Sigmoid colon (tissue), 7 donors: Measurements from ENCODE around the gene DIPK1B. TPM values are rescaled to one million over a fixed set of nuclear protein-coding genes. Genes with fewer than 3 reads are reported as not detected.
"Not testable (repeated sequence)": the region's sequence is repeated elsewhere in the genome, so short reads cannot be mapped to it uniquely, and the experiment has no call there.

ENCODE experiments used
- DNase-seq: peaks from one replicate; pipeline ENCODE4 v3.0.0-alpha.2; 2019
- H3K27ac ChIP-seq, 4 donors: fragments of 200-600 bp; sonication (generic); one replicate each; pipeline ENCODE4 v1.5.1; 2016 to 2019; ENCODE audit warnings: mild to moderate bottlenecking in 1 of 4
- H3K27me3 ChIP-seq, 3 donors: fragments of 200-600 bp; sonication (generic); one replicate each; pipeline ENCODE4 v1.5.1; 2019; ENCODE audit warnings: mild to moderate bottlenecking in 1 of 3
- H3K36me3 ChIP-seq, 4 donors: fragments of 200-600 bp; sonication (generic); one replicate each; pipeline ENCODE4 v1.5.1; 2016 to 2019
- H3K4me1 ChIP-seq, 4 donors: fragments of 200-600 bp; sonication (generic); one replicate each; pipeline ENCODE4 v1.5.1; 2017 to 2019
- H3K4me3 ChIP-seq, 4 donors: fragments of 200-600 bp; sonication (generic); one replicate each; pipeline ENCODE4 v1.5.1; 2017 to 2019; ENCODE audit warnings: mild to moderate bottlenecking in 2 of 4, moderate library complexity in 1 of 4
- H3K9me3 ChIP-seq, 4 donors: fragments of 200-600 bp in 3 of 4; sonication (generic) in 3 of 4; one replicate each; pipeline versions ENCODE4 v1.5.1 to v1.6.1; 2013 to 2019
- CTCF ChIP-seq, 4 experiments: fragments of 450-650 bp in 3 of 4; fragments of 200-600 bp in 1 of 4; IDR thresholded peaks; one replicate each; pipeline ENCODE4 v1.5.1; 2016 to 2019; ENCODE audit warnings: antibody characterized with exemption in 4 of 4, mild to moderate bottlenecking in 3 of 4, moderate library complexity in 2 of 4
- EP300 ChIP-seq, 4 donors: sonication (generic); formaldehyde crosslinking; IDR thresholded peaks; one replicate each; pipeline ENCODE4 v1.6.1; 2017; ENCODE audit warnings: antibody characterized with exemption in 4 of 4
- POLR2A ChIP-seq, 2 donors: fragments of 450-650 bp; IDR thresholded peaks; one replicate each; pipeline ENCODE4 v1.6.1; 2016; ENCODE audit warnings: antibody characterized with exemption in 2 of 2, mild to moderate bottlenecking in 2 of 2, moderate library complexity in 2 of 2
- POLR2AphosphoS5 ChIP-seq, 4 donors: sonication (generic); formaldehyde crosslinking; IDR thresholded peaks; one replicate each; pipeline ENCODE4 v1.6.1; 2017; ENCODE audit warnings: antibody characterized with exemption in 4 of 4
- WGBS, 2 donors: extraction: QIAGEN DNeasy Blood & Tissue Kit; methylation state at CpG; one replicate each; pipeline ENCODE4 v1.1.7; 2013; 5-methylcytosine and 5-hydroxymethylcytosine counted together
- intact Hi-C: fragments of 100-400 bp; cut with DNase I; formaldehyde crosslinking; loops from one replicate; pipeline ENCODE4 v1.15.1; 2023
- polyA plus RNA-seq, 3 donors: library from polyadenylated mRNA; stranded (reverse); fragments of 200-250 nt; gene quantifications; one replicate each; pipeline ENCODE4 v1.2.3, GENCODE V29; 2013
- total RNA-seq, 4 donors: library from RNA; depleted of rRNA; stranded (reverse); fragments of >200 nt; gene quantifications; one replicate each; pipeline ENCODE4 v1.1.0, GENCODE V29; 2016
- donor health status: healthy with polysubstance abuse.
- donor health status: Bipolar disorder and iron deficiency.
- donor health status: healthy.

DIPK1B gene
- total and polyA plus RNA-seq, 7 donors = 0.23 to 18.3 (median 9.6) TPM

DNA sequence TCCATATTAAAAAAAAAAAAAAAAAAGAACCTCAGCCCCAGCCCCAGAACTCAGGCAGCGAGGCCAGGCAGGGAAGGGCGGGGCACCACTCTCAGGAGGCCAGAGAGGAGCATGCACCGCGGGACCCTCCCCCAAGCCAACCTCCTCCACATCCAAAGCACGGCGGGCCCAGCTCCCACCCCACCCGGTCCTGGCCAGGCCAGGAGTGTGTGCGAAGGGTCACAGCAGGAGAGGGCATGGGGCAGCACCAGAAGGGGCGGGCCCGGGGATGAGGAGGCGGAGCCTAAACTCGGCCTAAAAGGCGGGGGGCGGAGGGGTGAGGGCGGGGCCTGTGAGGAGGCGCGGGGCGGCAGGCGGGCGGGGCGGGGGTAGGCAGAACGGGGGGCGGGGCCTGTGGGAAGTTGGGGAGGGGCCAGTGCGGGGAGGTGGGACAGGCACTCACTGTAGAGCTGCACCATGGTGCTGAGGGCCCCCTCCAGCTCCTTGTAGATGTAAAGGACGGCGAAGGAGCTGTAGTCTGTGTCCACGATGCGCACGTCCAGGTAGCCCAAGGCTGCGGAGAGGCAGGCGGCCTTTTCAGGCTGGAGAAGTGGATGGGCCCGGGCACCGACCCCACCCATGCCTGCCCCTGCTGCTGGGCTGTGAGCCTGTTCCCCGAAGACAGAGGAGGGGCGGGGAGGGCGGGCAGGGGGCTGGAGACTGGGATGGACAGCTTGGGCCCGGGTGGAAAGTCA is 50.7 kb downstream of the DIPK1B start:
- Histone ChIP-seq H3K4me3 (no peak overlapping the region), H3K4me1 (peaks cover 0 to 7% (median 0%) of the 10 kb centered on the region in 4 donors), H3K27me3 (peaks cover 11 to 72% (median 35%) of the 10 kb centered on the region in 3 donors), H3K27ac (no peak overlapping the region), H3K36me3 (no peaks in the 10 kb centered on the region), H3K9me3 (no peaks in the 10 kb centered on the region)
- DNase-seq = peak; percentile 60
- no peak for TF ChIP-seq CTCF (IDR thresholded peaks at IDR 0.05)
- TF ChIP-seq POLR2AphosphoS5 (IDR thresholded peaks at IDR 0.05) = no peak
- TF ChIP-seq EP300 (IDR thresholded peaks at IDR 0.05) = no peak
- no peak for TF ChIP-seq POLR2A (IDR thresholded peaks at IDR 0.05)
- 15 to 23% methylated on average over 36 to 37 of the region's 37 CpGs for WGBS, 2 donors
- intact Hi-C loops = no loop called here

DNA sequence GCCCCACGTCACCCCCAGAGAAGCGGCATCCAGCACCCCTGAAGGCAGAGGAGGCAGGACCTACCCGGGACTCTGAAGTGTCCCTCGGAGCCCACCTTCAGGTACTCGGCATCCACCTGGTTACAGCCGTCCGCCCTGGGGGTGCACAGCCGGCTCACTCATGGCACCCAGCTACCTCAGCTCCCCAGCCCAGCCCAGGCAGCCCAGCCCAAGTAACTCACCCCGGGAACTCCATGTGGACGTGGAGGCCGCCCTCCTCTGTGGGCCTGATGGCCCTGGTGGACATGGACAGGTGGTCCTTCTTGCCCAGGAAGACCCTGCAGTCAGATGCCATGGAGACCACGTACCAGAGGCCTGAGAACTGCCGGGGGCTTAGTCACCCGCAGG is 51.3 kb downstream of the DIPK1B start:
- peak; percentile 45 for DNase-seq
- H3K4me1 ChIP-seq = peaks cover 0 to 7% (median 0%) of the 10 kb centered on the region in 4 donors
- intact Hi-C loops = no loop called here
- H3K9me3 ChIP-seq = no peaks in the 10 kb centered on the region
- no peaks in the 10 kb centered on the region for H3K36me3 ChIP-seq
- 79 to 88% methylated on average over 14 of the region's 14 CpGs for WGBS, 2 donors
- H3K27me3 ChIP-seq = peaks cover 11 to 74% (median 36%) of the 10 kb centered on the region in 3 donors
- H3K4me3 ChIP-seq = no peak overlapping the region
- H3K27ac ChIP-seq = no peak overlapping the region
- no peak for TF ChIP-seq CTCF (IDR thresholded peaks at IDR 0.05)
- TF ChIP-seq POLR2AphosphoS5 (IDR thresholded peaks at IDR 0.05) = no peak
- no peak for TF ChIP-seq EP300 (IDR thresholded peaks at IDR 0.05)
- no peak for TF ChIP-seq POLR2A (IDR thresholded peaks at IDR 0.05)

- no peak within 1 kb of the TSS for H3K27ac ChIP-seq
- intact Hi-C loops = no loop called here
- H3K4me1 ChIP-seq = peaks cover 0 to 7% (median 0%) of the 10 kb centered on the region in 4 donors
- 24 to 65% methylated on average over 14 of the region's 14 CpGs for WGBS, 2 donors
- no peaks in the 10 kb centered on the region for H3K9me3 ChIP-seq
- peak; percentile 53 for DNase-seq
- no peak within 1 kb of the TSS for H3K4me3 ChIP-seq
- H3K36me3 ChIP-seq = no peaks in the 10 kb centered on the region
- TF ChIP-seq POLR2AphosphoS5 (IDR thresholded peaks at IDR 0.05) (no peak), EP300 (IDR thresholded peaks at IDR 0.05) (no peak), CTCF (IDR thresholded peaks at IDR 0.05) (no peak), POLR2A (IDR thresholded peaks at IDR 0.05) (no peak)
- peaks cover 11 to 69% (median 36%) of the 10 kb centered on the region in 3 donors for H3K27me3 ChIP-seq
Measured at GRCh38 chr9:136764301-136764891, 52.0 kb downstream of the DIPK1B start, which contains the start of gene LCN15. Gene LCN15, minus strand, starts transcription at chr9:136764518. Its CDS starts 30 bp downstream, at chr9:136764488.

- TF ChIP-seq POLR2AphosphoS5 (IDR thresholded peaks at IDR 0.05) = no peak
- no peak for TF ChIP-seq EP300 (IDR thresholded peaks at IDR 0.05)
- TF ChIP-seq POLR2A (IDR thresholded peaks at IDR 0.05) = no peak
- TF ChIP-seq CTCF (IDR thresholded peaks at IDR 0.05) = no peak
- H3K4me1 ChIP-seq = peaks cover 0 to 7% (median 0%) of the 10 kb centered on the region in 4 donors
- H3K36me3 ChIP-seq = no peaks in the 10 kb centered on the region
- DNase-seq = peak; percentile 59
- H3K27me3 ChIP-seq = peaks cover 11 to 63% (median 36%) of the 10 kb centered on the region in 3 donors
- intact Hi-C loops = no loop called here
- WGBS, 2 donors = 39 to 85% methylated on average over 14 of the region's 14 CpGs
- no peak overlapping the region for H3K27ac ChIP-seq
- H3K9me3 ChIP-seq = no peaks in the 10 kb centered on the region
- H3K4me3 ChIP-seq = no peak overlapping the region
Measured at GRCh38 chr9:136765041-136765440, 52.7 kb downstream of the DIPK1B start.

GRCh38 chr9:136765745-136766409 is 53.5 kb downstream of the DIPK1B start:
- H3K36me3 ChIP-seq, H3K4me3 ChIP-seq, intact Hi-C loops, H3K27ac ChIP-seq, H3K9me3 ChIP-seq, H3K4me1 ChIP-seq: not testable (repeated sequence)
- peak; percentile 34 for DNase-seq
- WGBS, 2 donors = 42 to 74% methylated on average over 14 of the region's 14 CpGs
- peaks cover 11 to 55% (median 36%) of the 10 kb centered on the region in 3 donors for H3K27me3 ChIP-seq
